ENCODE results near the gene VWDE. TPM values are rescaled to one million over a fixed set of nuclear protein-coding genes. Genes with fewer than 3 reads are reported as not detected.

The VWDE gene
- total and polyA plus RNA-seq, 4 donors = 0.15 to 1.7 (median 1.0) TPM

GRCh38 chr7:12369756-12370155, 33.9 kb downstream of the VWDE start:
- H3K4me1 ChIP-seq (ENCODE audit: control insufficient read depth in 5 of 5, insufficient read depth in 5 of 5, low read length in 5 of 5) = no peaks in the 10 kb centered on the region
- DNase-seq (no peak), ATAC-seq (ENCODE audit: insufficient read depth, low FRiP score) (no peak)
- no peaks in the 10 kb centered on the region for H3K9me3 ChIP-seq (ENCODE audit: control insufficient read depth in 4 of 4, insufficient read depth in 3 of 4, low read length in 3 of 4)
- H3K9ac ChIP-seq (ENCODE audit: insufficient read depth in 1 of 2, low read length in 2 of 2) = no peak overlapping the region
- 83 to 90% methylated on average over 6 of the region's 6 CpGs for WGBS, 2 donors
- no peak overlapping the region for H3K4me3 ChIP-seq
- H3K36me3 ChIP-seq (ENCODE audit: control insufficient read depth in 4 of 4, insufficient read depth in 4 of 4, low read length in 4 of 4) = no peaks in the 10 kb centered on the region
- no peak for TF ChIP-seq CTCF (IDR thresholded peaks at IDR 0.05; ENCODE audit: control extremely low read depth, extremely low read depth)
- no peak overlapping the region for H3K27ac ChIP-seq (ENCODE audit: low read depth in 1 of 2, low read length in 1 of 2)
- H3K27me3 ChIP-seq (ENCODE audit: control insufficient read depth in 3 of 3, insufficient read depth in 3 of 3, low read length in 2 of 3) = no peaks in the 10 kb centered on the region

GRCh38 chr7:12369072-12369471, 34.6 kb downstream of the VWDE start:
- DNase-seq (no peak), ATAC-seq (ENCODE audit: insufficient read depth, low FRiP score) (no peak)
- no peaks in the 10 kb centered on the region for H3K9me3 ChIP-seq (ENCODE audit: control insufficient read depth in 4 of 4, insufficient read depth in 3 of 4, low read length in 3 of 4)
- no peak for TF ChIP-seq CTCF (IDR thresholded peaks at IDR 0.05; ENCODE audit: control extremely low read depth, extremely low read depth)
- no peak overlapping the region for H3K27ac ChIP-seq (ENCODE audit: low read depth in 1 of 2, low read length in 1 of 2)
- no peak overlapping the region for H3K4me3 ChIP-seq
- no peaks in the 10 kb centered on the region for H3K27me3 ChIP-seq (ENCODE audit: control insufficient read depth in 3 of 3, insufficient read depth in 3 of 3, low read length in 2 of 3)
- H3K4me1 ChIP-seq (ENCODE audit: control insufficient read depth in 5 of 5, insufficient read depth in 5 of 5, low read length in 5 of 5) = no peaks in the 10 kb centered on the region
- H3K9ac ChIP-seq (ENCODE audit: insufficient read depth in 1 of 2, low read length in 2 of 2) = no peak overlapping the region
- H3K36me3 ChIP-seq (ENCODE audit: control insufficient read depth in 4 of 4, insufficient read depth in 4 of 4, low read length in 4 of 4) = no peaks in the 10 kb centered on the region

- no peak overlapping the region for H3K9ac ChIP-seq (ENCODE audit: insufficient read depth in 1 of 2, low read length in 2 of 2)
- WGBS, 2 donors = 58 to 62% methylated on average over 2 of the region's 2 CpGs
- H3K27me3 ChIP-seq (ENCODE audit: control insufficient read depth in 3 of 3, insufficient read depth in 3 of 3, low read length in 2 of 3) = no peaks in the 10 kb centered on the region
- H3K9me3 ChIP-seq (ENCODE audit: control insufficient read depth in 4 of 4, insufficient read depth in 3 of 4, low read length in 3 of 4) = no peaks in the 10 kb centered on the region
- ATAC-seq (ENCODE audit: insufficient read depth, low FRiP score) (no peak), DNase-seq (no peak)
- no peak overlapping the region for H3K4me3 ChIP-seq
- TF ChIP-seq CTCF (IDR thresholded peaks at IDR 0.05; ENCODE audit: control extremely low read depth, extremely low read depth) = no peak
- no peaks in the 10 kb centered on the region for H3K4me1 ChIP-seq (ENCODE audit: control insufficient read depth in 5 of 5, insufficient read depth in 5 of 5, low read length in 5 of 5)
- no peaks in the 10 kb centered on the region for H3K36me3 ChIP-seq (ENCODE audit: control insufficient read depth in 4 of 4, insufficient read depth in 4 of 4, low read length in 4 of 4)
- no peak overlapping the region for H3K27ac ChIP-seq (ENCODE audit: low read depth in 1 of 2, low read length in 1 of 2)
Observed at GRCh38 chr7:12360948-12361347, 42.7 kb downstream of the VWDE start.

GRCh38 chr7:12358694-12359093, 45.0 kb downstream of the VWDE start:
- no peak overlapping the region for H3K27ac ChIP-seq (ENCODE audit: low read depth in 1 of 2, low read length in 1 of 2)
- H3K27me3 ChIP-seq (ENCODE audit: control insufficient read depth in 3 of 3, insufficient read depth in 3 of 3, low read length in 2 of 3) = no peaks in the 10 kb centered on the region
- ATAC-seq (ENCODE audit: insufficient read depth, low FRiP score) = no peak
- DNase-seq = no peak
- no peaks in the 10 kb centered on the region for H3K9me3 ChIP-seq (ENCODE audit: control insufficient read depth in 4 of 4, insufficient read depth in 3 of 4, low read length in 3 of 4)
- H3K36me3 ChIP-seq (ENCODE audit: control insufficient read depth in 4 of 4, insufficient read depth in 4 of 4, low read length in 4 of 4) = no peaks in the 10 kb centered on the region
- no peak overlapping the region for H3K4me3 ChIP-seq
- H3K4me1 ChIP-seq (ENCODE audit: control insufficient read depth in 5 of 5, insufficient read depth in 5 of 5, low read length in 5 of 5) = no peaks in the 10 kb centered on the region
- TF ChIP-seq CTCF (IDR thresholded peaks at IDR 0.05; ENCODE audit: control extremely low read depth, extremely low read depth) = no peak
- H3K9ac ChIP-seq (ENCODE audit: insufficient read depth in 1 of 2, low read length in 2 of 2) = no peak overlapping the region
